Measurements from ENCODE around the gene LINGO1.

DNA sequence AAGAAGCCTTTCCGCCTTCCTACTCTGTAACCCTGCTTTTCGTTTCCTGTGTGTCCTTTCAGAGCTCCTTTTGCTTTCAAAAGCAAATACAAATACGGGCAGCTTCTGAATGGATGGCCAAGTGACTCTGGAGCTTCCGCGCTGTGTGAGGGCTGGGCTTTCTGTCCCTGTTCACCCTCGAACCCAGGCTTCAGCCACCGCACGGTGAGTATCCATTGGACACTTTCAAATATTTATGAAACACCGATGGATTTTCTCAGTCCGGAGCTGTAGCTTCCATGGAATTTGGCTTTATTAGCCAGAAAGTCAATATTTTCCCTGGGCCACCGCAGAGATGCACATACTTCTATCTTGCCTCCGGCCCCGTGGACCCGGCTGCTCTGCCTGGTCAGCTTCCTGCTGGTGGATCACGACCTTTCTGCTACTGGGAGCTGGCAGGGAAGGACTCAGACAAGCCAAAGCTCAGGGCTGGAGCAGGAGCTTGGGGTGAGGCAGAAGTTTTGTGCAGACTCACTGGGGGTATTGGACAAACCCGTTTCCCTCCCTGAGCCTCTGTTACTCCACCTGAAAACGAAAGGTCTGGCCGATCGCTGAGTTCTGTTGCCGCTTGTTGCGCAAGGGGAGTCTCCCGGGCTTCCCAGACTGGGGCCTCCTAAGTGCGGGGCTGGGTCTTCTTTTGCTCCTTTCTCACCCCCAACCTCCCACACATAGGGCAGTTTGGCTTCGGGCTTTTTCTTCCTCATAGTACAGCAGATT lies 63.6 kb downstream of the LINGO1 start:
- no peak for TF ChIP-seq GATA3 (IDR thresholded peaks at IDR 0.05; ENCODE audit: low read depth, low read length)
- TF ChIP-seq GATA2 (IDR thresholded peaks at IDR 0.05; ENCODE audit: low read depth, low read length): no peak

All from SH-SY5Y (cell line).